HG03469 (cell line): Measurements from ENCODE around the gene ZNF81.
"Not testable (repeated sequence)": the region's sequence is repeated elsewhere in the genome, so short reads cannot be mapped to it uniquely, and the experiment has no call there.

Experiments
- ATAC-seq: cut with Tn5 transposase; IDR thresholded peaks from one replicate; pipeline ENCODE4 v1.9.1; 2021; ENCODE audit warnings: mild to moderate bottlenecking, moderate library complexity, moderate number of reproducible peaks; ENCODE audit not compliant: unreplicated experiment

Gene ZNF81

GRCh38 chrX:47836164-47837072 is at the start of gene ZNF81:
Gene ZNF81, plus strand, starts transcription at chrX:47836902. Its CDS starts 9,366 bp downstream, at chrX:47846268.
- ATAC-seq: peak; percentile 84

GRCh38 chrX:47796433-47796906 is 40.2 kb upstream of the ZNF81 start:
- no peak for ATAC-seq

GRCh38 chrX:47797084-47797483 is 39.6 kb upstream of the ZNF81 start:
- no peak for ATAC-seq

- no peak for ATAC-seq
Measured at GRCh38 chrX:47798861-47799260, 37.8 kb upstream of the ZNF81 start.

- ATAC-seq: no peak
Measured at GRCh38 chrX:47802589-47802988, 34.1 kb upstream of the ZNF81 start.

- ATAC-seq: not testable (repeated sequence)
Measured at GRCh38 chrX:47803103-47803502, 33.6 kb upstream of the ZNF81 start.

- no peak for ATAC-seq
Measured at GRCh38 chrX:47804315-47804714, 32.4 kb upstream of the ZNF81 start.

GRCh38 chrX:47805844-47806243 is 30.9 kb upstream of the ZNF81 start:
- not testable (repeated sequence) for ATAC-seq

GRCh38 chrX:47806415-47807271 is 30.1 kb upstream of the ZNF81 start:
- ATAC-seq: not testable (repeated sequence)

GRCh38 chrX:47807272-47807538 is 29.5 kb upstream of the ZNF81 start:
- ATAC-seq: not testable (repeated sequence)

GRCh38 chrX:47807548-47807947 is 29.2 kb upstream of the ZNF81 start:
- no peak for ATAC-seq

GRCh38 chrX:47808904-47809788 is 27.6 kb upstream of the ZNF81 start:
- ATAC-seq: no peak

GRCh38 chrX:47814851-47815250 is 21.9 kb upstream of the ZNF81 start:
- ATAC-seq: no peak

- no peak for ATAC-seq
Measured at GRCh38 chrX:47815901-47816845, 20.5 kb upstream of the ZNF81 start.

GRCh38 chrX:47817421-47817820 is 19.3 kb upstream of the ZNF81 start:
- no peak for ATAC-seq

GRCh38 chrX:47817897-47818296 is 18.8 kb upstream of the ZNF81 start:
- ATAC-seq: no peak

GRCh38 chrX:47828984-47829383 is 7.7 kb upstream of the ZNF81 start:
- no peak for ATAC-seq

- ATAC-seq: no peak
Measured at GRCh38 chrX:47831788-47832187, 4.9 kb upstream of the ZNF81 start.

GRCh38 chrX:47838361-47838760 is 1.7 kb downstream of the ZNF81 start:
- no peak for ATAC-seq

- ATAC-seq: no peak
Measured at GRCh38 chrX:47840111-47840510, 3.4 kb downstream of the ZNF81 start.
